Pancreas (tissue), 10 donors: ENCODE data around the gene SERGEF. TPM values are rescaled to one million over a fixed set of nuclear protein-coding genes. Genes with fewer than 3 reads are reported as not detected.

Experiments
- ATAC-seq, 4 donors: fragments of 200-7000 bp; cut with Tn5 transposase; one replicate each; pipeline versions ENCODE4 v1.8.0 to v1.9.1; 2020; ENCODE audit warnings: mild to moderate bottlenecking in 4 of 4, moderate library complexity in 4 of 4
- DNase-seq, 6 donors: peaks; one replicate each; pipeline ENCODE4 v3.0.0-alpha.2; 2020
- FAIRE-seq: peaks from 2 replicates; lab custom pipeline; 2012; peaks lifted over from hg19 to GRCh38; lab: Jason Lieb, UNC
- H3K27ac ChIP-seq, 4 donors: fragments of 200-600 bp; sonication (generic); 1 replicate in 3 of 4; 2 replicates in 1 of 4; pipeline versions ENCODE4 v1.5.0 to v1.8.0; 2020
- H3K27me3 ChIP-seq, 4 donors: fragments of 200-600 bp; one replicate each; pipeline ENCODE4 v1.8.0; 2021
- H3K36me3 ChIP-seq, 3 donors: fragments of 200-600 bp; sonication (generic) in 1 of 3; one replicate each; pipeline versions ENCODE4 v1.5.0 to v1.8.0; 2020 to 2021
- H3K4me1 ChIP-seq, 3 donors: fragments of 200-600 bp; one replicate each; pipeline ENCODE4 v1.8.0; 2021
- H3K4me3 ChIP-seq, 4 donors: fragments of 200-600 bp; sonication (generic) in 2 of 4; one replicate each; pipeline versions ENCODE4 v1.5.0 to v1.8.0; 2020 to 2021
- H3K9me3 ChIP-seq, 4 donors: fragments of 200-600 bp; one replicate each; pipeline ENCODE4 v1.8.0; 2021
- CTCF ChIP-seq, 4 donors: fragments of 200-600 bp; sonication (generic) in 3 of 4; IDR thresholded peaks; one replicate each; pipeline versions ENCODE4 v1.5.0 to v1.8.0; 2021; ENCODE audit warnings: antibody characterized with exemption in 4 of 4
- WGBS, 2 donors: extraction: QIAGEN DNeasy Blood & Tissue Kit; methylation state at CpG; one replicate each; pipeline ENCODE4 v1.1.7; 2013; 5-methylcytosine and 5-hydroxymethylcytosine counted together
- intact Hi-C, 3 donors: fragments of 100-400 bp; cut with DNase I; formaldehyde crosslinking; loops; one replicate each; pipeline versions ENCODE4 v1.11.1 to v1.14.2; 2022
- polyA plus RNA-seq, 2 donors: library from polyadenylated mRNA; stranded (reverse); fragments of 200-250 nt; gene quantifications; one replicate each; pipeline ENCODE4 v1.2.3, GENCODE V29; 2013
- total RNA-seq, 6 donors: library from RNA; stranded (reverse); fragmentation: NEBNext Ultra II Directional in 4 of 6; extraction: Animal tissue kit (Norgen Biotek cat#: 25700) in 4 of 6; gene quantifications; one replicate each; pipeline versions ENCODE4 v1.2.1 to v1.2.4, GENCODE V29; 2021 to 2023
- donor health status: healthy with polysubstance abuse.
- donor health status: DM: no; HTN: no; CAD: no; lungs with moderate emphysema.
- donor health status: DM: no; HTN: no; CAD: no.
- donor health status: control.
- donor health status: control.
- donor health status: Bipolar disorder and iron deficiency.
- donor health status: DM: yes; HTN: yes; CAD: no.
- donor health status: DM: no; HTN: no; CAD: no.
- donor health status: DM: no; HTN: no; CAD: no.
- donor health status: DM: yes; HTN: yes; CAD: no.

Gene SERGEF
- total and polyA plus RNA-seq, 8 donors: 17.8 to 101 (median 24.5) TPM

- no peak for TF ChIP-seq CTCF (IDR thresholded peaks at IDR 0.05)
- no peaks in the 10 kb centered on the region for H3K4me1 ChIP-seq
- ATAC-seq (no peak), FAIRE-seq (no peak), DNase-seq (no peak)
- no peak overlapping the region for H3K27ac ChIP-seq
- H3K4me3 ChIP-seq: no peak overlapping the region
- H3K9me3 ChIP-seq: no peaks in the 10 kb centered on the region
- WGBS, 2 donors: 48 to 49% methylated on average over 5 of the region's 5 CpGs
- intact Hi-C loops: no loop called here
- no peaks in the 10 kb centered on the region for H3K27me3 ChIP-seq
- H3K36me3 ChIP-seq: no peaks in the 10 kb centered on the region
Observed at GRCh38 chr11:17894929-17895658, 117.8 kb downstream of the SERGEF start.

GRCh38 chr11:17892409-17892808, 120.4 kb downstream of the SERGEF start:
- TF ChIP-seq CTCF (IDR thresholded peaks at IDR 0.05): no peak
- Histone ChIP-seq H3K36me3 (no peaks in the 10 kb centered on the region), H3K27me3 (no peaks in the 10 kb centered on the region), H3K4me3 (no peak overlapping the region), H3K4me1 (no peaks in the 10 kb centered on the region), H3K27ac (no peak overlapping the region), H3K9me3 (no peaks in the 10 kb centered on the region)
- intact Hi-C loops: no loop called here
- ATAC-seq (no peak), FAIRE-seq (no peak), DNase-seq (no peak)
- 85 to 86% methylated on average over 5 of the region's 5 CpGs for WGBS, 2 donors

- no peak for FAIRE-seq
- no peaks in the 10 kb centered on the region for H3K9me3 ChIP-seq
- intact Hi-C loops: no loop called here
- no peaks in the 10 kb centered on the region for H3K36me3 ChIP-seq
- TF ChIP-seq CTCF (IDR thresholded peaks at IDR 0.05): no peak
- no peaks in the 10 kb centered on the region for H3K27me3 ChIP-seq
- no peak for DNase-seq
- H3K4me3 ChIP-seq: no peak overlapping the region
- H3K27ac ChIP-seq: no peak overlapping the region
- H3K4me1 ChIP-seq: no peaks in the 10 kb centered on the region
- WGBS, 2 donors: 91 to 96% methylated on average over 5 of the region's 5 CpGs
- no peak for ATAC-seq
Observed at GRCh38 chr11:17890325-17890724, 122.5 kb downstream of the SERGEF start.

GRCh38 chr11:17887779-17888178, 125.1 kb downstream of the SERGEF start:
- no peaks in the 10 kb centered on the region for H3K36me3 ChIP-seq
- ATAC-seq: no peak
- FAIRE-seq: no peak
- H3K27ac ChIP-seq: no peak overlapping the region
- H3K4me1 ChIP-seq: no peaks in the 10 kb centered on the region
- TF ChIP-seq CTCF (IDR thresholded peaks at IDR 0.05): no peak
- no peak for DNase-seq
- no peaks in the 10 kb centered on the region for H3K27me3 ChIP-seq
- 94 to 95% methylated on average over 11 of the region's 11 CpGs for WGBS, 2 donors
- no peaks in the 10 kb centered on the region for H3K9me3 ChIP-seq
- intact Hi-C loops: no loop called here
- H3K4me3 ChIP-seq: no peak overlapping the region

- Histone ChIP-seq H3K27me3 (no peaks in the 10 kb centered on the region), H3K36me3 (no peaks in the 10 kb centered on the region), H3K9me3 (no peaks in the 10 kb centered on the region), H3K4me3 (no peak overlapping the region), H3K4me1 (no peaks in the 10 kb centered on the region), H3K27ac (no peak overlapping the region)
- no peak for ATAC-seq
- 96 to 97% methylated on average over 27 of the region's 27 CpGs for WGBS, 2 donors
- no peak for FAIRE-seq
- TF ChIP-seq CTCF (IDR thresholded peaks at IDR 0.05): no peak
- intact Hi-C loops: no loop called here
- DNase-seq: peak in 1 of 6 donors; percentile 57
Observed at GRCh38 chr11:17883946-17884345, 128.9 kb downstream of the SERGEF start.
